Tibial nerve (tissue), 4 donors: ENCODE data around the gene SGTA. TPM values are rescaled to one million over a fixed set of nuclear protein-coding genes. Genes with fewer than 3 reads are reported as not detected.

ENCODE experiments used
- DNase-seq, 2 donors: peaks; one replicate each; pipeline ENCODE4 v3.0.0-alpha.2; 2019; ENCODE audit warnings: low spot score in 2 of 2
- H3K27ac ChIP-seq, 4 donors: fragments of 200-600 bp; sonication (generic) in 3 of 4; one replicate each; pipeline ENCODE4 v1.5.1; 2017 to 2019; ENCODE audit warnings: mild to moderate bottlenecking in 1 of 4
- H3K27me3 ChIP-seq, 2 donors: fragments of 200-600 bp; sonication (generic) in 1 of 2; one replicate each; pipeline versions ENCODE4 v1.5.1 to v1.6.0; 2017 to 2019
- H3K36me3 ChIP-seq, 3 donors: fragments of 200-600 bp; sonication (generic); one replicate each; pipeline ENCODE4 v1.5.1; 2018 to 2019
- H3K4me1 ChIP-seq, 4 donors: fragments of 200-600 bp; sonication (generic) in 3 of 4; one replicate each; pipeline ENCODE4 v1.5.1; 2017 to 2019
- H3K4me3 ChIP-seq, 4 donors: fragments of 200-600 bp; sonication (generic) in 3 of 4; one replicate each; pipeline ENCODE4 v1.5.1; 2017 to 2019; ENCODE audit warnings: mild to moderate bottlenecking in 1 of 4, moderate library complexity in 1 of 4
- H3K9me3 ChIP-seq, 4 donors: fragments of 200-600 bp; sonication (generic) in 3 of 4; one replicate each; pipeline ENCODE4 v1.5.1; 2017 to 2019
- EP300 ChIP-seq, 2 donors: sonication (generic); formaldehyde crosslinking; IDR thresholded peaks; one replicate each; pipeline ENCODE4 v1.6.1; 2017; ENCODE audit warnings: antibody characterized with exemption in 2 of 2, mild to moderate bottlenecking in 1 of 2
- POLR2A ChIP-seq, 2 donors: fragments of 450-650 bp; IDR thresholded peaks; one replicate each; pipeline ENCODE4 v1.6.1; 2017; ENCODE audit warnings: antibody characterized with exemption in 2 of 2, mild to moderate bottlenecking in 2 of 2, moderate library complexity in 2 of 2
- WGBS, 2 donors: methylation state at CpG; one replicate each; pipeline ENCODE4 v1.1.5; 2018; 5-methylcytosine and 5-hydroxymethylcytosine counted together
- total RNA-seq, 4 donors: library from RNA; depleted of rRNA; stranded (reverse); fragments of >200 nt; gene quantifications; one replicate each; pipeline ENCODE4 v1.1.0, GENCODE V29; 2016
- TF ChIP-seq, protein P1 (sequence below), 5 experiments: fragments of 200-600 bp in 3 of 5; fragments of 450-650 bp in 2 of 5; sonication (generic) in 3 of 5; IDR thresholded peaks; one replicate each; pipeline ENCODE4 v1.5.1; 2016 to 2019; ENCODE audit warnings: antibody characterized with exemption in 5 of 5, mild to moderate bottlenecking in 3 of 5, moderate library complexity in 2 of 5

SGTA gene
- total RNA-seq, 4 donors from 2014 or later = 40.2 to 47.6 (median 44.9) TPM

DNA sequence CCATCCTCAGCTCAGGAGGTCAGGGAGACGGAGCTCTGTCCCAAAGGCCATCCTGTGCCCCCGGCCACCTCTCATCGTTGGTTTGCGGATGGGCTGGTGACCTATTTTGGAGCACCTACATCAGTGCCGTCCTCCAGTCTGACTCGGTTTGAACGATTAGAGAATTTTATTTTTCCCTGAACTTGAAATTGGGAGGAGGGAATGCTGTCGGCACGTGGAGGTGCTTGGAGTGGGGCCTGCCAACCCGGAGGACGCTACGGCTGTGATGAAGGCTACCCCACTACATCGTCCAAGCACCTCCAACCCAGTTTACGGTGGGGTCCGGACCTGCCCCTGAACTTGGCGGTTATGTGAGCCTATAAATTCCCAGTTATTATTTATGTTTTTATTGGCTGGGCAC is 33.6 kb upstream of the SGTA start:
- H3K4me3 ChIP-seq = no peak overlapping the region
- H3K27ac ChIP-seq = no peak overlapping the region
- 84 to 86% methylated on average over 16 of the region's 16 CpGs for WGBS, 2 donors
- DNase-seq = no peak
- no peaks in the 10 kb centered on the region for H3K9me3 ChIP-seq
- peaks cover 0 to 39% (median 0%) of the 10 kb centered on the region in 3 donors for H3K36me3 ChIP-seq
- TF ChIP-seq POLR2A (IDR thresholded peaks at IDR 0.05) (no peak), EP300 (IDR thresholded peaks at IDR 0.05) (no peak)
- TF ChIP-seq, protein P1, sequence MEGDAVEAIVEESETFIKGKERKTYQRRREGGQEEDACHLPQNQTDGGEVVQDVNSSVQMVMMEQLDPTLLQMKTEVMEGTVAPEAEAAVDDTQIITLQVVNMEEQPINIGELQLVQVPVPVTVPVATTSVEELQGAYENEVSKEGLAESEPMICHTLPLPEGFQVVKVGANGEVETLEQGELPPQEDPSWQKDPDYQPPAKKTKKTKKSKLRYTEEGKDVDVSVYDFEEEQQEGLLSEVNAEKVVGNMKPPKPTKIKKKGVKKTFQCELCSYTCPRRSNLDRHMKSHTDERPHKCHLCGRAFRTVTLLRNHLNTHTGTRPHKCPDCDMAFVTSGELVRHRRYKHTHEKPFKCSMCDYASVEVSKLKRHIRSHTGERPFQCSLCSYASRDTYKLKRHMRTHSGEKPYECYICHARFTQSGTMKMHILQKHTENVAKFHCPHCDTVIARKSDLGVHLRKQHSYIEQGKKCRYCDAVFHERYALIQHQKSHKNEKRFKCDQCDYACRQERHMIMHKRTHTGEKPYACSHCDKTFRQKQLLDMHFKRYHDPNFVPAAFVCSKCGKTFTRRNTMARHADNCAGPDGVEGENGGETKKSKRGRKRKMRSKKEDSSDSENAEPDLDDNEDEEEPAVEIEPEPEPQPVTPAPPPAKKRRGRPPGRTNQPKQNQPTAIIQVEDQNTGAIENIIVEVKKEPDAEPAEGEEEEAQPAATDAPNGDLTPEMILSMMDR (IDR thresholded peaks at IDR 0.05) = no peak
- H3K27me3 ChIP-seq = no peaks in the 10 kb centered on the region
- H3K4me1 ChIP-seq = peaks cover 0 to 19% (median 5%) of the 10 kb centered on the region in 4 donors

DNA sequence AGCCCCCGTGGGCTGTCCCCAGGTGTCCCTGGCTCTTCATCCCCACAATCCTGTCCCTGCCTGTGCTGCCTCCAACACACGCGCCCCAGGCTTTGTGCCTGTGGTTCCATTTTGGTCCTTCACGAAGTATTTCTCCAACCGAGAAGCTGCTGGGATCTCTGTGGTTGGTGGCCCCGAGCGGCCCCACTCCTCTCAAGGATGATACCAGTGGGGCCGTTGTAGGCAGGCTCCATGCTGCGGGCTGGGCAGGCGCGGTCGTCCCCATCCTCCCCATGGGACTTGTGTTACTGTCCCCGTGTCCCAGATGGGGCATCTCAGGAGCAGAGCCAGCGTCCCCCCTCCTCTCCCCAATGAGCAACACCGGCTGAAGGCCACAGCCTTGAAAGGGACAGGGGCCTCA is 32.9 kb upstream of the SGTA start:
- no peak for DNase-seq
- Histone ChIP-seq H3K36me3 (peaks cover 0 to 47% (median 0%) of the 10 kb centered on the region in 3 donors), H3K9me3 (no peaks in the 10 kb centered on the region), H3K27me3 (no peaks in the 10 kb centered on the region), H3K27ac (no peak overlapping the region), H3K4me1 (peaks cover 0 to 14% (median 5%) of the 10 kb centered on the region in 4 donors), H3K4me3 (no peak overlapping the region)
- 84 to 86% methylated on average over 9 to 15 of the region's 15 CpGs for WGBS, 2 donors
- TF ChIP-seq, protein P1 (IDR thresholded peaks at IDR 0.05) = no peak
- TF ChIP-seq EP300 (IDR thresholded peaks at IDR 0.05) (no peak), POLR2A (IDR thresholded peaks at IDR 0.05) (no peak)

DNA sequence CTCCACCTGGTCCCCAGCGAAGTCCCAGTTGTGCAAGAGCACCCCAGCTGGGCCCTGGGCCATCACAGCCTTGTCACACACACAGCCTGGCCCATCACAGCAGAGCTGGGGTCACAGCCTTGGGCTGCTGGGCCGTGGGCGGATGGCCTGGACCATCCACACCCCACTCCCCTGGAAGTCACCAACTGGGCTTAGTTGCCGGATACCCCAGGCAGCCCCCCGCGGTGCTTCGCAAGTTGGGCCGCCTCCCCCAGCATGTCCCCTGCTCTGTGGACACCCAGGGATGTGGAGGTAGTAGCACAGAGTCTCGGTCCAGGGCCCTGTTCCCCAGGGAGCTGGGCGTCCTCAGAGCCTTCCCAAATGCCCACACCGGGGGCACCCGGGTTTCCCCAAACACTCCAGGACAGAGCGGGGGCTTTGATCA is 32.1 kb upstream of the SGTA start:
- Histone ChIP-seq H3K9me3 (no peaks in the 10 kb centered on the region), H3K27me3 (no peaks in the 10 kb centered on the region), H3K36me3 (peaks cover 0 to 54% (median 0%) of the 10 kb centered on the region in 3 donors), H3K4me3 (no peak overlapping the region), H3K27ac (no peak overlapping the region), H3K4me1 (peaks cover 0 to 6% (median under 1%) of the 10 kb centered on the region in 4 donors)
- 92 to 93% methylated on average over 5 to 12 of the region's 13 CpGs for WGBS, 2 donors
- DNase-seq = no peak
- TF ChIP-seq, protein P1 (IDR thresholded peaks at IDR 0.05) = no peak
- TF ChIP-seq EP300 (IDR thresholded peaks at IDR 0.05) = no peak
- TF ChIP-seq POLR2A (IDR thresholded peaks at IDR 0.05) = no peak

DNA sequence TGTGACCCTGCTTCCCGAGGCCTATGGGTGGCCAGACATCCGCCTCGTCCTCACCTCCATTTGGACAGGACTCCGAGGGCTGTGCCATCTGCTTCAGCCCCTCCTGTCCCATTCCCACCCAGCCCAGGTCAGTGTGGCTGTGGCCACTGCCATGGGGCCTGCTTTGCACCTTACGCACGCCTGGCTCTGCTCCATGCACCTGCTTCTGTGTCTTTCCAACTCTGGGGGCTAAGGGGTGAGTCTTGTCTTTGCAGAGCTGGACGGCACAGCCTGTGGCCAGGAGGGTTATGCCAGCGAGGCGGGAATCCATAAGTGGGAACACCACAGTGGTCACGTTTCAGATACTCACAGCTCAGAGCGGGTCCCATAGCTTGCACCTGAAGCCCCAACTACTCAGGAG is 31.4 kb upstream of the SGTA start:
- no peak for DNase-seq
- TF ChIP-seq EP300 (IDR thresholded peaks at IDR 0.05) (no peak), POLR2A (IDR thresholded peaks at IDR 0.05) (no peak)
- TF ChIP-seq, protein P1 (IDR thresholded peaks at IDR 0.05) = no peak
- Histone ChIP-seq H3K4me3 (no peak overlapping the region), H3K27ac (no peak overlapping the region), H3K27me3 (no peaks in the 10 kb centered on the region), H3K9me3 (no peaks in the 10 kb centered on the region), H3K4me1 (peaks cover 0 to 4% (median 0%) of the 10 kb centered on the region in 4 donors), H3K36me3 (peaks cover 0 to 62% (median 0%) of the 10 kb centered on the region in 3 donors)
- WGBS, 2 donors = 91% methylated on average over 11 of the region's 11 CpGs

DNA sequence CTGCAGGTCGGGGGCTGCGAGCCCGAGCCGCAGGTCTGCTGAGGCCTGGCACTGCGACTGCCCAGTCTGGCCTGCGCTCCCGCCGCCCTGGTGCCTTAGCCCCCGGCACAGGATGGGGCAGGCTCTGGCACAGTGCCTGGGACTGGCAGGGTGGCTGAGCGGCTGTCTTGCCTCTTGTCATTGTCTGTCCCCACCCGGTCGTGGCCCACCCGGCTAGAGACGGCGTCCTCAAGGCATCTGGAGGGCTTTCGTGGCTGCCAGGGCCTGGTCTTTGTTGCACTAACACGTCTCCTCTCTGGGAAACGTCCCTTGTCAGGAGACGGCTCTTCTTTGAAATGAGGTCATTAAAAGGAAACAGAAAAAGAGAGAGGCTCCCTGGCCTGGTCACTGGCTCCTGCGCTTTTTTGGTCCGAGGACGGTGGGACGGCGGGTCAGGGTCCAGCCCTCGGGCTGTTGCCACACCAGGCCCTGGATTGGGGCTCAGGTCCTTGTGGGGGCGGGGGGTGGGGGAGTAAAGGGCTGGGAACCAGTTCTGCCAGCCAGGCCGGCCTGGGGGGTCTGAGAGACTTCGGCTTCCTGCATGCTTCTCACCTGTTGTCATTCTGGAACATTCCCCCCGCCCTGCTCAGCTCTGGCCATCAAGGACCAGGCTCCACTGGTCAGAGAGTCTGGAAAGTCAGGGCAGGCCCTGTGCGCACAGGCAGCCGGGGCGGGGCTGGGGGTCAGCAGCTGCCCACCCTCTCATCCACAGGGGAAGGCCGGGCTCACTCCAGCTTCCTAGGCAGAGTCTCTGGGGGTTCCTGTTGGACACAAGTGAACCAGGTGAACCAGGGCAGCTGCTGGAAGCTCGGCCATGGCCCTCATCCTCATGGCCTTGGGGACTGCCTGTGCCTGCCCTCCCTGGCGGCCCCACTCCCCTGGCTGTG is 30.4 kb upstream of the SGTA start:
- Histone ChIP-seq H3K27me3 (no peaks in the 10 kb centered on the region), H3K36me3 (peaks cover 0 to 71% (median 0%) of the 10 kb centered on the region in 3 donors), H3K9me3 (no peaks in the 10 kb centered on the region), H3K4me1 (no peaks in the 10 kb centered on the region), H3K4me3 (no peak overlapping the region), H3K27ac (no peak overlapping the region)
- TF ChIP-seq POLR2A (IDR thresholded peaks at IDR 0.05) (no peak), EP300 (IDR thresholded peaks at IDR 0.05) (no peak)
- TF ChIP-seq, protein P1 (IDR thresholded peaks at IDR 0.05) = no peak
- 84 to 88% methylated on average over 32 to 34 of the region's 35 CpGs for WGBS, 2 donors
- DNase-seq = no peak
